IMR-90 (cell line): ENCODE results near the gene GPR158.

Source experiments
- CHD1 ChIP-seq: IDR thresholded peaks from 2 replicates; pipeline ENCODE4 v1.6.1; 2012; ENCODE audit warnings: low read depth, low read length, improper control_type of control experiment
- ELK1 ChIP-seq: fragments of 150-350 bp; IDR thresholded peaks from 2 replicates; pipeline ENCODE4 v1.6.1; 2016; ENCODE audit warnings: low read depth, mild to moderate bottlenecking, low read length, moderate library complexity, borderline replicate concordance
- MAFK ChIP-seq: IDR thresholded peaks from 2 replicates; pipeline ENCODE4 v1.6.1; 2012; ENCODE audit warnings: low read depth, low read length, improper control_type of control experiment
- POLR2A ChIP-seq: IDR thresholded peaks from 2 replicates; pipeline ENCODE4 v1.6.1; 2012; ENCODE audit warnings: mild to moderate bottlenecking, low read depth, low read length
- RAD21 ChIP-seq: IDR thresholded peaks from 2 replicates; pipeline ENCODE4 v1.6.1; 2012; ENCODE audit warnings: low read length, improper control_type of control experiment
- RCOR1 ChIP-seq: IDR thresholded peaks from 2 replicates; pipeline ENCODE4 v1.6.1; 2012; ENCODE audit warnings: mild to moderate bottlenecking, low read length, improper control_type of control experiment; ENCODE audit not compliant: insufficient replicate concordance
- RFX5 ChIP-seq: IDR thresholded peaks from 2 replicates; pipeline ENCODE4 v1.8.0; 2012; ENCODE audit warnings: low read depth, mild to moderate bottlenecking, low read length, moderate library complexity
- TF ChIP-seq, protein P1 (sequence below): conservative IDR thresholded peaks from 2 replicates; pipeline ENCODE4 v1.5.1; 2012; ENCODE audit warnings: mild to moderate bottlenecking, low read depth, low read length, improper control_type of control experiment

DNA sequence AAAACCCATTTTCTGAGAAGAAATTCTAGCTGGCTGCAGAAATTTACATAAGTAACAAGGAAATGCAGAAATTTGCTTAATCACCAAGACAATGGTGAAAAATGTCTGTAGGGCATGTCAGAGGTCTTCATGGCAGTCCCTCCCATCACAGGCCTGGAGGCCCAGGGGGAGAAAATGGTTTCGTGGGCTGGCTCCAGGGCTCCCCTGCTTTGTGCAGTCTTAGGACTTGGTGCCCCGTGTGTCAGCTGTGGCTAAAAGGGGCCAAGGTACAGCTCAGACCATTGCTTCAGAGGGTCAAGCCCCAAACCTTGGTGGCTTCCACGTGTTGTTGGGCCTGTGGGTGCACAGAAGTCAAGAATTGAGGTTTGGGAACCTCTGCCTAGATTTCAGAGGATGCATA lies 215.9 kb downstream of the GPR158 start:
- TF ChIP-seq POLR2A (no peak), RFX5 (no peak), MAFK (no peak), RAD21 (no peak), CHD1 (no peak), ELK1 (no peak), RCOR1 (no peak)
- TF ChIP-seq, protein P1, sequence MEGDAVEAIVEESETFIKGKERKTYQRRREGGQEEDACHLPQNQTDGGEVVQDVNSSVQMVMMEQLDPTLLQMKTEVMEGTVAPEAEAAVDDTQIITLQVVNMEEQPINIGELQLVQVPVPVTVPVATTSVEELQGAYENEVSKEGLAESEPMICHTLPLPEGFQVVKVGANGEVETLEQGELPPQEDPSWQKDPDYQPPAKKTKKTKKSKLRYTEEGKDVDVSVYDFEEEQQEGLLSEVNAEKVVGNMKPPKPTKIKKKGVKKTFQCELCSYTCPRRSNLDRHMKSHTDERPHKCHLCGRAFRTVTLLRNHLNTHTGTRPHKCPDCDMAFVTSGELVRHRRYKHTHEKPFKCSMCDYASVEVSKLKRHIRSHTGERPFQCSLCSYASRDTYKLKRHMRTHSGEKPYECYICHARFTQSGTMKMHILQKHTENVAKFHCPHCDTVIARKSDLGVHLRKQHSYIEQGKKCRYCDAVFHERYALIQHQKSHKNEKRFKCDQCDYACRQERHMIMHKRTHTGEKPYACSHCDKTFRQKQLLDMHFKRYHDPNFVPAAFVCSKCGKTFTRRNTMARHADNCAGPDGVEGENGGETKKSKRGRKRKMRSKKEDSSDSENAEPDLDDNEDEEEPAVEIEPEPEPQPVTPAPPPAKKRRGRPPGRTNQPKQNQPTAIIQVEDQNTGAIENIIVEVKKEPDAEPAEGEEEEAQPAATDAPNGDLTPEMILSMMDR = no peak
